ENCODE results near the gene PLEKHM2.

The PLEKHM2 gene

DNA sequence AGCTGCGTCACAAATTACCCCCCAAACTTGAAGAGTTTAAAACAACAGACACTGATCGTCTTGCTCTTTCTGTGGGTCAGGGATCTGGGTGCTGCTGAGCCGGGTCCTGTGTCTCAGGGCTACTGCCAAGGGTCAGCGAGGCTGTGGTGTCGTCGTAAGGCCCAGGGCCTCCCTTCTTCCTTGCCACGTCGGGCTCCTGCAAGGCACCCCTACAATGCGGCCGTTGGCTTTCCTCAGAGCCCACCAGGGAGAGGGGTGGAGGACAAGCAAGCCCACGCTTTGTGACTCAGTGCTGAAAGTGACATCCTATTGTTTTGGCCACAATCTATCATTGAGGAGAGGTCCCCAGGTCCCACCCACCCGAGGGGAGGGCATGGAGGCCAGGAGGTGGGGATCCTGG lies 66.8 kb downstream of the PLEKHM2 start:
- ATAC-seq (ENCODE audit: low read depth) (no peak), DNase-seq (ENCODE audit: low spot score) (no peak)
- Histone ChIP-seq H3K4me3 (ENCODE audit: severe bottlenecking) (no peak overlapping the region), H3K4me1 (ENCODE audit: insufficient read depth, poor library complexity, severe bottlenecking) (peaks cover 18% of the 10 kb centered on the region), H3K36me3 (ENCODE audit: low read depth) (no peaks in the 10 kb centered on the region), H3K27me3 (ENCODE audit: insufficient read depth, poor library complexity, severe bottlenecking) (no peaks in the 10 kb centered on the region), H3K27ac (ENCODE audit: poor library complexity, severe bottlenecking) (no peak overlapping the region), H3K9me3 (ENCODE audit: severe bottlenecking) (no peaks in the 10 kb centered on the region)
- TF ChIP-seq CTCF (IDR thresholded peaks at IDR 0.05; ENCODE audit: poor library complexity, severe bottlenecking): no peak

DNA sequence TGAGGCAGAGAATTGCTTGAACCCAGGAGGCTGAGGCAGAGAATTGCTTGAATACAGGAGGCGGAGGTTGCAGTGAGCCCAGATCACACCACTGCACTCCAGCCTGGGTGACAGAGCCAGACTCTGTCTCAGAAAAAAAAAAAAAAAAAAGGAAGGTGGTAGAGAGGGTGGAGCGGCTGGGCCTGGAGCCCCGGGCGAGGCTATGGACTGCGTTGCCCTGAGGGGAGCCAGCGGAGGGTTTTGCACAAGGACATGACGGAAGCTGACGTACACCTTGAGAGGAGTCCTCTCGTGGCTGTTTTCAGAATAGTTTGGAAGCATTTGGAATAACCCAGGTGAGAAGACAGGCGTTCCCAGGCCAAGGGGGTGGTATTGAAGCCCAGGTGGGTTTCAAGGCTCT lies 67.6 kb downstream of the PLEKHM2 start:
- Histone ChIP-seq H3K4me3 (ENCODE audit: severe bottlenecking) (no peak overlapping the region), H3K27me3 (ENCODE audit: insufficient read depth, poor library complexity, severe bottlenecking) (no peaks in the 10 kb centered on the region), H3K9me3 (ENCODE audit: severe bottlenecking) (no peaks in the 10 kb centered on the region), H3K36me3 (ENCODE audit: low read depth) (no peaks in the 10 kb centered on the region), H3K4me1 (ENCODE audit: insufficient read depth, poor library complexity, severe bottlenecking) (peaks cover 24% of the 10 kb centered on the region), H3K27ac (ENCODE audit: poor library complexity, severe bottlenecking) (no peak overlapping the region)
- DNase-seq (ENCODE audit: low spot score) (no peak), ATAC-seq (ENCODE audit: low read depth) (no peak)
- no peak for TF ChIP-seq CTCF (IDR thresholded peaks at IDR 0.05; ENCODE audit: poor library complexity, severe bottlenecking)

DNA sequence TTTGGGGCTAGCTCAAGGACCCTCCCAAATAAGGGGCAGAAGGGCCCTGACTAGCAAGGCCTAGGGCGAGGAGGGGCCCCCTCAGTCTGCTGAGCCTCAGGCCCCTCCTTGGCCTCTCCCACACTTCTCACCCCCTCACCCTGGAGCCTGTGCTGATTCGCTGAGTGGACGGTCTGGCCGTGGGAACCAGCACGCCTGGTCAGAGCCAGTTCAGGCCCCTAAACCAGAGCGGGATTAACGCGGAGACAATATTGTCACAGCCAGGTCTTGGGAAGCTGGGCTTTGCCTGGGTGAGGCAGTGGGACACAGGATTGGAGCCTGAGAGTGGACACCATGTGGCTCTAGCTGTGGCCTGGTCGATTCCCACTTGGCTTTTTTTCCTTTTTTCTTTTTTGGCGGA lies 69.7 kb downstream of the PLEKHM2 start:
- H3K36me3 ChIP-seq (ENCODE audit: low read depth): no peaks in the 10 kb centered on the region
- DNase-seq (ENCODE audit: low spot score) (no peak), ATAC-seq (ENCODE audit: low read depth) (no peak)
- no peak for TF ChIP-seq CTCF (IDR thresholded peaks at IDR 0.05; ENCODE audit: poor library complexity, severe bottlenecking)
- H3K27ac ChIP-seq (ENCODE audit: poor library complexity, severe bottlenecking): no peak overlapping the region
- no peak overlapping the region for H3K4me3 ChIP-seq (ENCODE audit: severe bottlenecking)
- peaks cover 28% of the 10 kb centered on the region for H3K4me1 ChIP-seq (ENCODE audit: insufficient read depth, poor library complexity, severe bottlenecking)
- no peaks in the 10 kb centered on the region for H3K27me3 ChIP-seq (ENCODE audit: insufficient read depth, poor library complexity, severe bottlenecking)
- no peaks in the 10 kb centered on the region for H3K9me3 ChIP-seq (ENCODE audit: severe bottlenecking)

GRCh38 chr1:15755021-15755645 lies 71.0 kb downstream of the PLEKHM2 start:
- no peak for DNase-seq (ENCODE audit: low spot score)
- Histone ChIP-seq H3K4me3 (ENCODE audit: severe bottlenecking) (no peak overlapping the region), H3K36me3 (ENCODE audit: low read depth) (peaks cover 3% of the 10 kb centered on the region; the same call in 1 of the 2 replicates), H3K4me1 (ENCODE audit: insufficient read depth, poor library complexity, severe bottlenecking) (peaks cover 15% of the 10 kb centered on the region), H3K27me3 (ENCODE audit: insufficient read depth, poor library complexity, severe bottlenecking) (no peaks in the 10 kb centered on the region), H3K9me3 (ENCODE audit: severe bottlenecking) (no peaks in the 10 kb centered on the region), H3K27ac (ENCODE audit: poor library complexity, severe bottlenecking) (no peak overlapping the region)
- no peak for ATAC-seq (ENCODE audit: low read depth)
- no peak for TF ChIP-seq CTCF (IDR thresholded peaks at IDR 0.05; ENCODE audit: poor library complexity, severe bottlenecking)

GRCh38 chr1:15755646-15756040 lies 71.5 kb downstream of the PLEKHM2 start:
- no peak for DNase-seq (ENCODE audit: low spot score)
- Histone ChIP-seq H3K4me1 (ENCODE audit: insufficient read depth, poor library complexity, severe bottlenecking) (peaks cover 15% of the 10 kb centered on the region), H3K4me3 (ENCODE audit: severe bottlenecking) (no peak overlapping the region), H3K36me3 (ENCODE audit: low read depth) (peaks cover 4% of the 10 kb centered on the region; the same call in 1 of the 2 replicates), H3K27me3 (ENCODE audit: insufficient read depth, poor library complexity, severe bottlenecking) (no peaks in the 10 kb centered on the region), H3K27ac (ENCODE audit: poor library complexity, severe bottlenecking) (peak overlapping the region; percentile 94), H3K9me3 (ENCODE audit: severe bottlenecking) (no peaks in the 10 kb centered on the region)
- no peak for ATAC-seq (ENCODE audit: low read depth)
- no peak for TF ChIP-seq CTCF (IDR thresholded peaks at IDR 0.05; ENCODE audit: poor library complexity, severe bottlenecking)
